Measurements from ENCODE around the gene KCNA5.

DNA sequence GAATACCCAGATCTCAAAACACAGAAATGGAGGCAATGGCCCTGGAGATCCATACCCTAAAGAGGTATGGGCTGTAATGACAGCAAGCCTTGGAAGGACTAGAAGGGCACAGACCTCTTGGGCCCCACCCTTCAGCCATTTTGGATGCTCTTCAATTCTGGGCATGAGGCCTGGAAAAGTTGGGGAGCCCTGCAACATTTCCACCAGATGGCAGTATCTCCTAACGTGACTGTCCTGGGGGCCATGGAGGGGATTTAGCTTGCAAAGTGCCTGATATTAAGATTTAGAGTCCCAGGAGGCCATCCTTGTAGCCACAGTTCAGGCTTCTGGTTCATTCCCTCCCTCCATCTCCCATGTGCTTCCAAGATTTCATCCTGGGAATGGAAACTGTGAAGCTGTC is 30.2 kb downstream of the KCNA5 start:
- TF ChIP-seq, protein P1, sequence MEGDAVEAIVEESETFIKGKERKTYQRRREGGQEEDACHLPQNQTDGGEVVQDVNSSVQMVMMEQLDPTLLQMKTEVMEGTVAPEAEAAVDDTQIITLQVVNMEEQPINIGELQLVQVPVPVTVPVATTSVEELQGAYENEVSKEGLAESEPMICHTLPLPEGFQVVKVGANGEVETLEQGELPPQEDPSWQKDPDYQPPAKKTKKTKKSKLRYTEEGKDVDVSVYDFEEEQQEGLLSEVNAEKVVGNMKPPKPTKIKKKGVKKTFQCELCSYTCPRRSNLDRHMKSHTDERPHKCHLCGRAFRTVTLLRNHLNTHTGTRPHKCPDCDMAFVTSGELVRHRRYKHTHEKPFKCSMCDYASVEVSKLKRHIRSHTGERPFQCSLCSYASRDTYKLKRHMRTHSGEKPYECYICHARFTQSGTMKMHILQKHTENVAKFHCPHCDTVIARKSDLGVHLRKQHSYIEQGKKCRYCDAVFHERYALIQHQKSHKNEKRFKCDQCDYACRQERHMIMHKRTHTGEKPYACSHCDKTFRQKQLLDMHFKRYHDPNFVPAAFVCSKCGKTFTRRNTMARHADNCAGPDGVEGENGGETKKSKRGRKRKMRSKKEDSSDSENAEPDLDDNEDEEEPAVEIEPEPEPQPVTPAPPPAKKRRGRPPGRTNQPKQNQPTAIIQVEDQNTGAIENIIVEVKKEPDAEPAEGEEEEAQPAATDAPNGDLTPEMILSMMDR (IDR thresholded peaks at IDR 0.05): no peak
- TF ChIP-seq POLR2A (IDR thresholded peaks at IDR 0.05): no peak

All from uterus (tissue), 2 donors.